HepG2 (cell line): ENCODE measurements around the gene HLA-DQB2. TPM values are rescaled to one million over a fixed set of nuclear protein-coding genes. Genes with fewer than 3 reads are reported as not detected.
A peak's percentile ranks its signal among the peaks of the same experiment; 100 is the strongest.

ENCODE experiments used
- ATF7 ChIP-seq, 2 experiments: fragments of 450-650 bp in 1 of 2; sonication (generic) in 1 of 2; formaldehyde crosslinking in 1 of 2; IDR thresholded peaks; 2 replicates each; pipeline versions ENCODE4 v1.4.0 to v1.6.1; 2016 to 2020; ENCODE audit warnings: antibody characterized with exemption in 1 of 2, mild to moderate bottlenecking in 1 of 2, missing genetic modification reagents in 1 of 2
- MAZ ChIP-seq, 2 experiments: sonication (generic) in 1 of 2; formaldehyde crosslinking in 1 of 2; IDR thresholded peaks; 2 replicates each; pipeline versions ENCODE4 v1.5.0 to v1.6.1; 2012 to 2020; ENCODE audit warnings: low read depth in 2 of 2, mild to moderate bottlenecking in 2 of 2, borderline replicate concordance in 1 of 2, improper control_type of control experiment in 1 of 2, low read length in 1 of 2, missing genetic modification reagents in 1 of 2, moderate library complexity in 1 of 2
- NCOR1 ChIP-seq: fragments of 200-600 bp; sonication (generic); IDR thresholded peaks from 2 replicates; pipeline ENCODE4 v1.7.0; 2017; ENCODE audit warnings: antibody characterized with exemption, low read length, borderline replicate concordance
- NR3C1 ChIP-seq: sonication (generic); formaldehyde crosslinking; IDR thresholded peaks from 2 replicates; pipeline ENCODE4 v1.4.0; 2020; ENCODE audit warnings: missing genetic modification reagents
- PREB ChIP-seq: sonication (generic); formaldehyde crosslinking; IDR thresholded peaks from 2 replicates; pipeline ENCODE4 v1.4.0; 2020; ENCODE audit warnings: missing genetic modification reagents
- RELA ChIP-seq: sonication (generic); formaldehyde crosslinking; IDR thresholded peaks from 2 replicates; pipeline ENCODE4 v1.4.0; 2020; ENCODE audit warnings: missing genetic modification reagents
- SAFB2 ChIP-seq: sonication (generic); formaldehyde crosslinking; IDR thresholded peaks from 2 replicates; pipeline ENCODE4 v1.5.1; 2020; ENCODE audit warnings: missing genetic modification reagents, low read depth, mild to moderate bottlenecking, borderline replicate concordance
- SNAPC5 ChIP-seq: sonication (generic); formaldehyde crosslinking; IDR thresholded peaks from 2 replicates; pipeline ENCODE4 v1.8.1; 2023; ENCODE audit warnings: mild to moderate bottlenecking, missing genetic modification reagents, borderline replicate concordance
- ZFP36L1 ChIP-seq: sonication (generic); formaldehyde crosslinking; IDR thresholded peaks from 2 replicates; pipeline ENCODE4 v1.8.0; 2022; ENCODE audit warnings: mild to moderate bottlenecking, missing genetic modification reagents, moderate library complexity
- ZFP36L2 ChIP-seq: sonication (generic); formaldehyde crosslinking; IDR thresholded peaks from 2 replicates; pipeline ENCODE4 v1.4.0; 2020; ENCODE audit warnings: missing genetic modification reagents
- ZNF552 ChIP-seq: sonication (generic); formaldehyde crosslinking; IDR thresholded peaks from 2 replicates; pipeline ENCODE4 v1.9.0; 2022; ENCODE audit warnings: missing genetic modification reagents, mild to moderate bottlenecking, borderline replicate concordance
- ZNF563 ChIP-seq: sonication (generic); formaldehyde crosslinking; IDR thresholded peaks from 2 replicates; pipeline ENCODE4 v1.8.0; 2022; ENCODE audit warnings: mild to moderate bottlenecking, moderate library complexity, missing genetic modification reagents
- ZNF605 ChIP-seq: sonication (generic); formaldehyde crosslinking; IDR thresholded peaks from 2 replicates; pipeline ENCODE4 v1.8.0; 2022; ENCODE audit warnings: mild to moderate bottlenecking, missing genetic modification reagents
- ZNF646 ChIP-seq: sonication (generic); formaldehyde crosslinking; IDR thresholded peaks from 2 replicates; pipeline ENCODE4 v1.9.0; 2021; ENCODE audit warnings: mild to moderate bottlenecking, missing genetic modification reagents
- polyA plus RNA-seq, 8 experiments: library from polyadenylated mRNA; depleted of rRNA in 3 of 8; stranded (reverse) in 7 of 8; unstranded in 1 of 8; fragments of >200 nt; fragmentation: Illumina TruSeq in 4 of 8; extraction: Trizol in 4 of 8; gene quantifications; 2 replicates each; pipeline versions ENCODE4 v1.2.1 to v1.2.3, GENCODE V29; 2011 to 2016; ENCODE audit warnings: low read depth in 4 of 8, missing spikeins in 1 of 8, mixed read lengths in 1 of 8; ENCODE audit not compliant: insufficient read depth in 1 of 8
- total RNA-seq, 5 experiments: library from RNA; depleted of rRNA; stranded (reverse); fragments of >200 nt; fragmentation: Illumina TruSeq; extraction: Trizol; gene quantifications; 2 replicates each; pipeline ENCODE4 v1.2.3, GENCODE V29; 2016; ENCODE audit warnings: low read depth in 1 of 5
- TF ChIP-seq, protein P1 (sequence below): sonication (generic); formaldehyde crosslinking; conservative IDR thresholded peaks from 2 replicates; pipeline ENCODE4 v1.8.0; 2022; ENCODE audit warnings: missing genetic modification reagents

HLA-DQB2 gene
- total and polyA plus RNA-seq, 2 of the 13 experiments (the other 11 are each of a cell fraction or from before 2014, with no cell fraction given), result not detected

- TF ChIP-seq ZNF605 (CRISPR knock-in tag), result no peak
- no peak for TF ChIP-seq RELA (CRISPR knock-in tag)
- TF ChIP-seq ZFP36L1 (CRISPR knock-in tag), result 0 out of 2 replicates have a peak, but pooled peaks have one; percentile 63
- TF ChIP-seq ZNF563 (CRISPR knock-in tag), result no peak
- no peak for TF ChIP-seq PREB (CRISPR knock-in tag)
- TF ChIP-seq, protein P1, sequence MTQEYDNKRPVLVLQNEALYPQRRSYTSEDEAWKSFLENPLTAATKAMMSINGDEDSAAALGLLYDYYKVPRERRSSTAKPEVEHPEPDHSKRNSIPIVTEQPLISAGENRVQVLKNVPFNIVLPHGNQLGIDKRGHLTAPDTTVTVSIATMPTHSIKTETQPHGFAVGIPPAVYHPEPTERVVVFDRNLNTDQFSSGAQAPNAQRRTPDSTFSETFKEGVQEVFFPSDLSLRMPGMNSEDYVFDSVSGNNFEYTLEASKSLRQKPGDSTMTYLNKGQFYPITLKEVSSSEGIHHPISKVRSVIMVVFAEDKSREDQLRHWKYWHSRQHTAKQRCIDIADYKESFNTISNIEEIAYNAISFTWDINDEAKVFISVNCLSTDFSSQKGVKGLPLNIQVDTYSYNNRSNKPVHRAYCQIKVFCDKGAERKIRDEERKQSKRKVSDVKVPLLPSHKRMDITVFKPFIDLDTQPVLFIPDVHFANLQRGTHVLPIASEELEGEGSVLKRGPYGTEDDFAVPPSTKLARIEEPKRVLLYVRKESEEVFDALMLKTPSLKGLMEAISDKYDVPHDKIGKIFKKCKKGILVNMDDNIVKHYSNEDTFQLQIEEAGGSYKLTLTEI (CRISPR knock-in tag), result no peak
- TF ChIP-seq ZNF552 (CRISPR knock-in tag), result no peak
- TF ChIP-seq ZNF646, result no peak
- TF ChIP-seq MAZ (IDR thresholded peaks at IDR 0.05; ENCODE audit: borderline replicate concordance, low read depth, low read length), result no peak
- no peak for TF ChIP-seq MAZ (CRISPR knock-in tag; IDR thresholded peaks at IDR 0.05; ENCODE audit: low read depth)
- TF ChIP-seq NR3C1 (CRISPR knock-in tag), result no peak
- TF ChIP-seq ZFP36L2 (CRISPR knock-in tag), result no peak
- TF ChIP-seq ATF7 (IDR thresholded peaks at IDR 0.05), result no peak
- TF ChIP-seq ATF7 (CRISPR knock-in tag; IDR thresholded peaks at IDR 0.05), result no peak
- TF ChIP-seq SNAPC5 (CRISPR knock-in tag), result no peak
- no peak for TF ChIP-seq SAFB2 (CRISPR knock-in tag)
- peak; percentile 38; the same call in 1 of the 2 replicates for TF ChIP-seq NCOR1
These were observed 33.8 kb upstream of the HLA-DQB2 start (continued) for GRCh38 chr6:32796848-32797776.
